ENCODE results near the gene TTLL8.
"Not testable (repeated sequence)": the region's sequence is repeated elsewhere in the genome, so short reads cannot be mapped to it uniquely, and the experiment has no call there.

TTLL8 gene

DNA sequence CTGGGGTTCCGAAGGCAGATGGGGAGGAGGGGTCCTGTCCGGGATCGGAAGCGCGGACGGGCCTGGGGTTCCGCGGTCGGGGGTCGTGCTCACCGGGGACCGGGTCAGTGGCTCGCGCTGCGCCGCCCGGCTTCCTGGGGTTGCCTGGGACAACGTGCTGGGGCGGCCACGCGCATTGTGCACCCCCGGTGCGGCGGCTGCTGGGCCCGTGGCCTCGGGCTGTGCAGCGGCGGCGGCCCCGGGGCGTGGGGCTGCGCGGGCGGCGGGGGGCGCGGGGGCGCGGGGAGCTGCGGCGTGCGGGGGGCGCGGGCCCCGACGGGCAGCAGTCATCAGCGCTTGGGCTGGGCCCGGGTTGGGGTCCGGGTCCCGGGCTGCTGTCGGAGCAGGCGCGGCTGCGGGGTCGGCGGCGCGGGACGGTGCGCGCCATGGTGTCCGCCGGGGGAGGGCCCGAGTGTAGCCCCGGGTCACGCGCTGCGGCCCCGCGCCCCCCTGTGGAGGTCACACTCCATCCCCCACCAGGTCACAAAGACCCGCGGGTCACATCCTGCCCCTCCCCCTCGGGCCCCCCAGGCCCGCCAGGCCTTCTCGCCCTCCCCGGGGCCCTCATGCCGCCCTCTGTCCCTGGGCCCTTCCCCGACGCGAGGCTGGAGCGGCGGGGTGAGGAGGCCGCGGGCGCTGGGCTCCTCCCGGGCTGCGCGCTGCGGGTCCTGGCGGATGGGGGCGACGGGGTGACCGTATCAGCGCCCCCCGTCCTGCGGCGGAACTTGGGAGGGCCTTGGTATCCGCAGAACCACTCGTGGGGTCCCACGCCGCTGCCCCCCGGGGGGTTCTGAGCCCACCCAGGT, at the start of gene TTLL8:
Gene TTLL8 (minus strand): TSS at position 238 of the 845 bp plus-strand sequence.
- DNase-seq = no peak

DNA sequence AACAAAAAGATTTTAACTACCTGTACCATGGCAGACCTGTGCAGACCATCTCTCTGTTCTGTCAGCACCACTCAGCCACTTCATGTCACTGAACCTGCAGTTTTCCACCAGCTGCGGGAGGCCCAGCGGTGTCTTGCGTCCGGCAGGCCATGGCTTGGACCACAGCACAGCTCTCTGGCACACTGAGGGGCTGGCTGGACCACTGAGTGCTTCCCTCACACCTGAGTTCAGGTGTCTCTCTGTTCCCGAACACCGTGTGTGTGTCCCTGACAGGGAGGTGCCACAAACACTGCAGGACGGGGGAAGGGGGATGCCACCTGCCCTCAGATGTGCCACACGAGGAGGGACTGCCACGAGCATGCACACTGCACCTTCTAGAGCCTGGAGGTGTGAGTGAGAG, 49.4 kb upstream of the TTLL8 start:
- no peak for DNase-seq

DNA sequence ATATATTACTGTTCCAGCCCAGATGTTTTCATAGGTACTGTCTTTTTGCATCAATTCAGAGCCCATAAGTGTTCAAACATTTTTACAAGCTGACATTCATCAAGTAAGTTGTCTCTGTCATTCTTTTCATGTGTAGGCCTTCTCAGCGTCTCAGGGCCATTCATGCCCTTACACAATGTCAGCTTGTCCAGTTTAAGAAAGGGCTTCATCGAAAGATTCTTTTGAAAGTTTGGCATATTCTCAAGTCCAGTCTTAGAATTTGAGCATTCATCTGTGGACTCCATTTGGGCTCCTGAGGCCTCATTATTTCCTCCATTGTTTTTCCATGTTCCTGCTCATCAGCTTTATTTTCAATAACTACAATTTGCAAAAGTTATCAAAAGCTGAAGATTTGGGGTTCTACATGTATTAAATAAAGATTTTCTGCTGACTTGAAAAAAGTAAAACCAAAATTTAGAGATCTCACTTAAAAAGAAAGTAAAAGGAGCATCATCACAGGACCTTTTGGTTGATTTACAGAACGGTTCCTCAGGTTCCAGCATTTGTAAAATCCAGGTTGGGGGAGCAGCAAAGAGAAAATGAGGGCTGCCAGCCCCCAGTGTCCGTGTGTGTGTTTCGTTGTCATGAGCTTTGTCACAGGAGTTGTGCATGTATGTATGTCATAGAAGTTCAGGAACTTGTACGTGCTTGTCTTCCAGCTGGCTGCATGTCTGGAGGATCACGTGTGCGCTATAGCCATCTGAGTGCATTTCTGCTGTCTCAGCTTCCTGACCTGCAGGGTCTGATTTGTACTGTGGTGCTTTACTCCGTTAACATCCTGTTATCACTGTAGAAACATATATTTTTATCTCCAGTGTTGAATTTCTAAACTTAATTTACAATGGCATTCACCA, 47.4 kb upstream of the TTLL8 start:
- no peak for DNase-seq

DNA sequence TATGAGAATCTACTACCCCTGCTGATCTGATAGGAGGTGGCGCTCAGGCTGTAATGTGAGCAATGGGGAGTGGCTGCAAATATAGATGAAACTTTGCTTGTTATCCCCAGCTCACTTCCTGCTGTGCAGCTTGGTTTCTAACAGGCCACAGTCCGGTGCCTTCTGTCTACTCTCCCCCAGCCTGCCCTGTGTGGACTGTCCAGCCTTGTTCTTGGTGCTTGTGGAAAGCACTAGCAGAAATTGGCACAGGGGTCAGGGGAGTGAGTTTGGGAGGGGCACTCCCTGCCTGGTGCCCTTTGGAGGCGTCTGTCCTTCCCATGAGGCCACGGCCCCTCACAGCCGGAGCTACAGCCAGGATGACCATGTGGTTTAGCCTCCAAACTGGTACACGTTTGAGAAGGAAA, 46.0 kb upstream of the TTLL8 start:
- no peak for DNase-seq

DNA sequence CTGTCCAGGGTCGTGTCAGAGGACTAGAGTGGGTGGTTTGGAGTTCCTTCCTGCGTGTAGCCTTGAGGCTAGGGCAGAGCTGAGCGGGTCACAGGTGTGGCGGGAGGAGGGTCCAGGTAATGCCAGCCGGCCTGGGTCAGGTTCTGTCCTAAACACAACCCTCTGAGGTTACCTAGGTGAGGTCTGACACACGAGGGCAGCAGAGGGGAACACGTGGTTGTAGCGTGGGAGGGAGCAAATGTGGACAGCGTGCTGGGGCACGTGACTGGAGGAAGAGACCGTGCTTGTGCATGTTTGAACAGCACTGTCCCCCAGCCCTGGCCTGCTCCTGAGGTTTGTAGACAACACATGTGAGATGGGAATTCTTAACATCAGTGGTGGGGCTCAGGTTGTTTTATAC, 44.8 kb upstream of the TTLL8 start:
- no peak for DNase-seq

DNA sequence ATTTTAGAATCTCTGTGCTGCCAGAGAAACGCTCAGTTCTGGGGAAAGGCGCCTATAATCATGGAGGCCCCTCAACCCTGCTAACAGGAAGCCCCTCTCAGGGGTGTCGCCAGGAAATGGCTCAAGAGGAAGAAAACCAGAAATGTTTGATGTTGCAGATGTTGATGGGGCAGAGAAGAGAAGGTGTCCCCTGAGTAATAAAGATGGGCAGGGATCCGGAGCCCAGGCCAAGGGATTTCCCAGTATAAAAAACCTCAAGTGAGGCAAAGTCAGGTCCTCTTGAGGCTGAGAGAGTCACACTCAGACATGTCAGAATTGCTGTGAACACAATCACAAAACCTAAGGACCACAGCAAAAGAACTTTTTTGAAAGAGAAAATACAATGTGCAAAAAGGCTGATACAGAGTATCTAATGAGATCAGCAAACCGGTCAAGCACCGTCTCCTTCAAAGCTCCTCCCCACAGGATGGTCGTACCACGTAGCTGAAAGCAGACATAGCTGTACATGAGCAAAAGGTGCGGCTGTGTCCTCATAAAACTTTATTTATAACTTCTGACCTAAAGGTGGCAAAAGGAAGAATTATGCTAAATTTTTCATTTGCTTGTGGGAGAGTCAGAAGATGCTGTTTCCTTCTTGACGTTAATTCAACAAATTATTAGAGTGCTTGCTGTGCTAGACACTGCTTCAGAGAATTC, 43.9 kb upstream of the TTLL8 start:
- no peak for DNase-seq

DNA sequence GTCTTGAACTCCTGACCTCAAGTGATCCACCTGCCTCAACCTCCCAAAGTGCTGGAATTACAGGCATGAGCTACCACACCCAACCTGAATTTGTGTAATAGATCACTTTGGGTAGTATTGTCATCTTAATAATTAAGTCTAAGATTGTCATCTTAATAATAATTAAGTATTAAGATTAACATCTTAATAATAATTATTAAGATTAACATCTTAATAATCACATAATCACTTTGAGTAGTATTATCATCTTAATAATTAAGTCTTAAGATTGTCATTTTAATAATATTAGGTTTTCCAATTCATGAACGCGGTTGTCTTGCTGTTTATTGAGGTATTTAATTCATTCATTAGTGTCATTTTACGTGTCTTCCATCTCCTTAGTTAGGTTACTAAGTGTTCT, 40.0 kb upstream of the TTLL8 start:
- no peak for DNase-seq

DNA sequence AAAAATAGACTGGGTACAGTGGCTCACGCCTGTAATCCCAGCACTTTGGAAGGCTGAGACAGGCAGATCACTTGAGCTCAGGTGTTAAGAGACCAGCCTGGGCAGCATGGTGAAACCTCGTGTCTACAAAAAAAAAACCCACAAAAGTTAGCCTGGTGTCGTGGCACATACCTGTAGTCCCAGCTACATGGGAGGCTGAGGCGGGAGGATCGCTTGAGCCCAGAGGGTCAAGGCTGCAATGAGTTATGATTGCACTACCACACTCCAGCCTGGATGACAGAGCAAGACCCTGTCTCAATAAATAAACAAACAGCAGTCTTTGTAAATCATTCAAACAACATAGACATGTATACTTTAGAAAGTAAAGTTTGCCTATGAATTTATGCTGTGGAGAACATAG, 34.2 kb upstream of the TTLL8 start:
- DNase-seq = no peak

DNA sequence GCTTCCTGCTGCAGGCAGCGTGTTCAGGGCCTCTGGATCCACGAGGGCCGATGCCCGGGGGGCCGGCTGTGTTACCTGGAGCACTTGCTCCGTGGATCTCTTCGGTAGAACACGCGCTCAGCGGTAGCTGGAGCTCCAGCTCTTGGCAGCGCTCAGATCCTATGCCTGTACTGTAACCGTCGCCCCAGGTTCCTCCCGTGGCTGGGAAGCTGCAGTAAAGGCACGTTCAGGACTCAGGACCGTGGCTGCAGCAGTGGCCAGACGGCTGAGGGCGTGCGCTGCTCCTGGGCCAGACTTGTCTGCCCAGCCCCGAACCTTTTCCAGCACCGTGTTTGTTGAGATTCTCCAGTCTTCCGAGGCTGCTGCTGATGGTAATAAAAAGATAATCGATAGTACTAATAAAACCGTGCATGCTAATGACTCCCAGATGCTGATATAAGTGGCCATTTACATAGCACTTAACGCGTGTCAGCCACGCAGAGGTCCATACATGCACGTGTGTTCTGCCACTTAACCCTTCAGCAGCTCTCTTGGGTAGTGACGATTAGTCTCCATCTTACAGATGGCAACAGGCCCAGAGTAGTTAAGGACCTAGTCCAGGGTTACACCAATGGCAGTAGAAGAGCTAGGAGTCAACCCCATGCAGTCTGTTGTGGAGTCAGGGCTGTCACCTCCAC, 33.1 kb upstream of the TTLL8 start:
- no peak for DNase-seq

DNA sequence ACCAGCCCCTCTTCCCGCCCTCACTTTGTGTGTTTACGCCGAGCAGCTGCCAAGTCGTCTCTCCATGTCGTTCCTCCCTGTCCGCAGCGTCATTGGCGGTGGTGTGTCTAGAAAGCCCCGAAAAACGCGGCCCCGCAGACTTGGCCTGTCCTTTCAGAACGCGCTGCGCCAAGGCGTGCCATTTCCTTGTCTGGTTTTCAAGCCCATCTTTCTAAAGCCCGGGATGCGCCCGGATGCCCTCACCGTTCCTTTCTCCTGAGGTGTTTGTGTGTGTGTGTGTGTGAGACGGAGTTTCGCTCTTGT, 32.3 kb upstream of the TTLL8 start:
- DNase-seq = no peak

DNA sequence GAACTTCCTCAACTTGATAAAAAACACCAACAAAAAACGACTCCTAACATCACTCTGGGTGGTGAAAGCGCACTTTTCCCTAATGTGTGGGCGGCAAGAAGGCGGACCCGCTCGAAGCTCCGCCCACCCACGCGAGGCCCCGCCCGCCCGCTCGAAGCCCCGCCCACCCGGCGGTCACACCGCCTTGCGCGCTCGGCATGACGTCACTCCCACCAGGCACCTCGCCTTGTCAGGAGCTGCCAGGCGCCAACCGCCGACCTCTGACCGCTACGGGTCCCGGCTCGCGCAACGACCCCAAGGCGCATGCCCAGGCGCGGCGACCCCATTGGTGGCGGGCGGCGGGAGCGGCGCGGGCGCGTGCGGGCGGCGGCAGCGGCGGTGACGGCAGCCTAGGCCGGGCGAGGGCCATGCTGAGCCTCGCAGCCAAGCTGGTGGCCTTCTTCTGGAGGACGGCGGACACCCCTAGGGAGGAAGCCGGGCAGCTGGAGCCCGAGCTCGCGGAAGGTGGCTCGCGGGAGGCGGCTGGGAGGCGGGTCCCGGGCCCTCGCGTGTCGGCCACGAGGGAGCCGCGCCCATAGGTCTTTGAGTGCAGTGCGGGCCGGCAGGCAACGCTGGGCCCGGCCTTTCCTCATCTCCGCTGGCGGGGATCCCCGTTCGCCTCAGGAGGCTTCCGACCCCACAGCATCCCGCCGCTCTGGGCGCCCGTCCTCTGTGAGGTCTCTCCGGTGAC, 31.7 kb upstream of the TTLL8 start, which contains the start of gene MOV10L1:
Gene MOV10L1 (plus strand): TSS at position 325 of the 730 bp plus-strand sequence. CDS start 83 bp downstream, at position 408.
- DNase-seq = peak in 18 of 58 donors; percentile 7 to 72 (median 34)

DNA sequence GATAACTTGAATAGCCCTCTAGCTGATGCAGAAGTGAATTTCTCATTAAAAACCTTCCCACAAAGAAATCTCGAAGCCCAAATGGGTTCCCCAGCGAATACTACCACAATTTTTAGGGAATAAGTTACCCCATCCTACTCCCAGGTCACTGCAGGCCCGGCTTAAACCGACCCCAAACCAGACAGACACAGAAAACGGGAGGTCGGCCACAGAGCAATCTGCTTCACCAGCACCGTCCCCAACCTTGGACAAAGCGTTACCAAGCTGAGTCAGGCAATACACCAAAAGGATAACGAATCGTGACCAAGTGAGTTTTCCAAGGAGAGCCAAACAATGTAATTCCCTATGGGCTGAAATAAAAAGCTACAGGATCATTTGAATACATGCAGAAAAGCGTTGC, 31.1 kb upstream of the TTLL8 start:
- DNase-seq = no peak

DNA sequence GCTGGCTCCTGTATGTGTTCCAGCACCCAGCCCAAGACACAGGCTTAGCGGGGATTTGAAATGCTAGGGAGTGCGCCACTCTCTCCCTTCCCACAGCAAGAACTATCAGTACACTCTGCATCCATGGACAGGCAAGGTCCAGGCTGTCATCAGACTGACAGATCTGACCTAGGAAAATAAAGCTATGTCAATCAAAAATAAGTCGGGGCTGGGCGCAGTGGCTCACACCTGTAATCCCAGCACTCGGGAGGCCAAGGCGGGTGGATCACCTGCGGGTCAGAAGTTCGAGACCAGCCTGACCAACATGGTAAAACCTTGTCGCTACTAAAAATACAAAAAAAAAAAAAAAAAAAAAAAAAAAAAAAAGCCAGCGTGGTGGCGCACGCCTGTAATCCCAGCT, 30.0 kb upstream of the TTLL8 start:
- no peak for DNase-seq

DNA sequence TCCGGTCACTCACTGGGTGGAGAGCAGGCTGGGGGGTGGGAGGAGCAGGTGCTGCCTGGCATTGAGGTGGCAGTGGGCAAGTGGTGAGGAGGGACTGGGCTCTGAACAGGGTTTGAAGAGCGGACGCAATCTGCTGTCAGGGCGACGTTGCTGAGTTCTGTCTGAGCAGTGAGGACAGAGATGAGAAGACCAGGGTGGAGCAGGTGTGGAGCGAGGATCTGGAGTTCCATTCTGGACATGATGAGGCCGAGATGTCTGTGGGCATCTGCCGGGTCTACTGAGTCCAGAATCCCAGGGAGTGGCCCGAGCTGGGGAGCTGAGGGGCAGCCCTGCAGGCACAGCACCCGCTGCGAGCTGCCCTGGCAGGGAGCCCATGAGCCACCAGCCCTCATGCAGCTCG, 29.5 kb upstream of the TTLL8 start:
- no peak for DNase-seq

DNA sequence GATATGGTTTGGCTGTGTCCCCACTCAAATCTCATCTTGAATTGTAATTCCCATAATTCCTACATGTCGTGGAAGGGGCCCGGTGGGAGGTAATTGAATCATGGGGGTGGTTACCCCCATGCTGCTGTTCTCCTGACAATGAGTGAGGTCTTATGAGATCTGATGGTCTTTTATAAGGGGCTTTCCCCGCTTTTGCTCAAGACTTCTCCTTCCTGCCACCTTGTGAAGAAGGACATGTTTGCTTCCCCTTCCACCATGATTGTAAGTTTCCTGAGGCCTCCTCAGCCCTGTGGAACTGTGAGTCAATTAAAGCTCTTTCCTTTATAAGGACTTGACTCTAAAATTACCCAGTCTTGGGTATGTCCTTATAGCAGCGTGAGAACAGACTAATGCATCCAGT, 28.9 kb upstream of the TTLL8 start:
- DNase-seq = not testable (repeated sequence)

DNA sequence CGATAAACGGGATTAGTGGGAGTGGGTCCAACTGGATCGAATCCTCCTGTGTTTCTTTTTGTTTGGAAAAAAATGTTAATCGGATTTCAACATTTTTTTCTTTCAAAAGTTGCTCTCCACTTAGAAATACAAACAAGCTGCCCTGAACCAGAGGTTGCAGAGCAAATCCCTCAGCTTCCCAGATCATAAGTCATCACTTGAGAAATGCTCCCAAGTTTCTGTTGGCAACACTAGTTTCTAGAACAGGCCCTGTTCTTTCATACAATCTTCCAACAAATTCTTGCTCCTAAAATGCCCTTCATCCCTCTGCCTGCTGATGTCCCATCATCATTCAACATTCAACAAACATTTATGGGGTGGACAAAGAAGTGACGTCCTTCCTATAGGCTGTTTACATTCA, 28.4 kb upstream of the TTLL8 start:
- DNase-seq = no peak

DNA sequence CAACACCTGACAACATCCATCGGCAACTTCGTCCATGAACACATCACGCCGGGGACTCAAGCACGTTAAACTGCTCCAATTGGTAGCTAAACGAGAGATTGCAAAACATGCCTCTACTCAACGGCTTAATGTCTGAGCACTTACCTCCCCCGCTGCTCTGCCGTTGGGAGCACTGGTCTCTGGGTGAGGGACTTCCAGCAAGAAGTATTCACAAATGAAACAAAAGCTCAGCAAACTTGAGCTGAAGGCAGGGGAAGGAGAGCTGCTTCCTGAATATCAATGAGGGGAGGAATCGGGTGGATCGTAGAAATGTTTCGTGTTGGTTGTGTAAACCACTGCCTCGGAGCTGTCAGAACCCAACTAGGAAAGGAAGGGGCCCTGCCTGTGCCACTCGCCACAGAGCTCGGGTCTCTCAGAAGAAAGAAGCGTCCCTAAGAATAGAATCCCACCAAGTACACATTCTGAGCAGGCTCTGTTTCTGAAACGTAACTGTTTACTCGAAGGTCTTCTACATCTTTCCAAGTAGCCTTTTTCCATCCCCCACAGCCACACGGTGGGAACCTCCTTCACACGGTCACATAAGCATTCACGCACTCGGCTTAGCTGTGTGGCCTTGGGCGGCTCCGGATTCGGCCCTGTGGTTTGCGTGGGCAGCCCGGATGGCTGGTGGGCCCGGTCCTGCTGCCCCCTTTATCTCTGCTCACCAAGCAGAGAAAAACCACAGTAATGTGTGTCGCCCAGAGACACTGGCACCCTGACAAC, 27.3 kb upstream of the TTLL8 start, which contains the start of gene MLC1:
Gene MLC1 (minus strand): TSS at position 216 of the 762 bp plus-strand sequence. CDS start 524 bp downstream, outside the sequence.
- DNase-seq = peak in 41 of 58 donors; percentile 18 to 75 (median 39)

DNA sequence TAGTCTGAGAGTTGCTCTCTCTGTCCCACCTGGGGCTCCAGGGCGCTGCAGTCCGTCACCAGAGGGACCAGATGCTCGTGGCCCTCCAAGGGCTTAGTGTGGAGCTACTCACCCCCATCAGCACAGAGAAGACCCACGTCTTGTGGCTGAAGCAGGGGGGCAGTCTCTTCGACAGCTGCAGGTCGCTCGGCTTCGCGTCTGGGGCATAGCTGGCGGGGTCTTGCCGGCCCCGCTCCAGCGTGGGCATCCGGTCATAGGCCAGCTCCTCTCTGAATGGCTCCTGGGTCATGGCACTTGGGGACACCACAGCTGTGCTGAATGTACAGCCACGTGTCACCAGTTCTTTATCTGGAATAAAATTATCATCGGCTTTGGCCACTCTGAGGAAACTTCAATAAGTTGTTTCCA, 26.5 kb upstream of the TTLL8 start:
- no peak for DNase-seq

DNA sequence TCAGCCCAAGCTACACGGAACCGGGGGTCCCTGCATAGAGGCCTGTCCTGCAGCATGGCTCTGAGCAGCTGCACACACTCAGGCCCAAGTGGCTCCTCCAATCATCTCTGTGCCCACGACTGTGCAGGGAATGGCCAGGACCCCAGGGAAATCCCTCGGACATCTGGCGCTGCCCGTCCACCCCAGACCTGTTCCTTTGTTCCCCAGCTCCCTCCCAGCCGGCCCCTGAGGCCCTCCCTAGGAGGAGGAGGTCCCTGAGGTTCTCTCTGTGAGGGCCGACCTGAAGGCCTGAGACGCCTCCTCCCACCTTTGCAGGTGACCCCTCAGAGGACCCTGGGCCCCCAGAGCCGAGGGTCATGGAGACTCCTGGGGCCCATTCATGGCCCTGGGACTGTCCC, 26.0 kb upstream of the TTLL8 start:
- DNase-seq = no peak
